CD14-positive monocyte (primary cell): ENCODE measurements around the gene BCAS1. TPM values are rescaled to one million over a fixed set of nuclear protein-coding genes. Genes with fewer than 3 reads are reported as not detected.
A peak's percentile ranks its signal among the peaks of the same experiment; 100 is the strongest.

ENCODE experiments used
- DNase-seq, 3 donors: peaks; one replicate each; pipeline ENCODE4 v3.0.0-alpha.2; 2011 to 2022
- H2AFZ ChIP-seq: 2 replicates; pipeline ENCODE4 v1.6.0; 2012; ENCODE audit warnings: mild to moderate bottlenecking, low read depth, low read length, inconsistent platforms; ENCODE audit not compliant: insufficient read depth, poor library complexity, severe bottlenecking
- H3K27ac ChIP-seq, 2 donors: 1 replicate in 1 of 2; 2 replicates in 1 of 2; pipeline ENCODE4 v1.5.1; 2012 to 2013; ENCODE audit warnings: low read length in 2 of 2, control low read depth in 1 of 2, inconsistent platforms in 1 of 2, low read depth in 1 of 2, mild to moderate bottlenecking in 1 of 2
- H3K27me3 ChIP-seq, 2 donors: one replicate each; pipeline versions ENCODE4 v1.6.0 to v1.6.1; 2011 to 2013; ENCODE audit warnings: low read length in 2 of 2; ENCODE audit not compliant: control insufficient read depth in 2 of 2, insufficient read depth in 2 of 2
- H3K36me3 ChIP-seq, 2 donors: replicated peaks in 1 of 2; 1 replicate in 1 of 2; 2 replicates in 1 of 2; pipeline versions ENCODE4 v1.5.1 to v1.6.1; 2012 to 2013; ENCODE audit warnings: low read length in 2 of 2, control low read depth in 1 of 2, inconsistent platforms in 1 of 2, mild to moderate bottlenecking in 1 of 2; ENCODE audit not compliant: insufficient read depth in 2 of 2, control insufficient read depth in 1 of 2
- H3K4me1 ChIP-seq, 2 donors: 1 replicate in 1 of 2; 2 replicates in 1 of 2; pipeline versions ENCODE4 v1.5.1 to v1.6.1; 2012 to 2013; ENCODE audit warnings: low read length in 2 of 2, control low read depth in 1 of 2, inconsistent platforms in 1 of 2, mild to moderate bottlenecking in 1 of 2, moderate library complexity in 1 of 2; ENCODE audit not compliant: insufficient read depth in 2 of 2, control insufficient read depth in 1 of 2
- H3K4me2 ChIP-seq: replicated peaks from 2 replicates; pipeline ENCODE3; 2012; ENCODE audit warnings: low read length, moderate library complexity, mild to moderate bottlenecking; ENCODE audit not compliant: poor library complexity, severe bottlenecking; ENCODE audit errors: extremely low read depth
- H3K4me3 ChIP-seq, 3 experiments: fragments of 200-600 bp in 1 of 3; sonication (generic) in 1 of 3; replicated peaks in 1 of 3; 1 replicate in 2 of 3; 2 replicates in 1 of 3; pipeline ENCODE4 v1.5.1; 2011 to 2013; ENCODE audit warnings: low read length in 3 of 3, mild to moderate bottlenecking in 3 of 3, control low read depth in 2 of 3, low read depth in 2 of 3, inconsistent platforms in 1 of 3, moderate library complexity in 1 of 3
- H3K79me2 ChIP-seq: 2 replicates; pipeline ENCODE4 v1.6.0; 2012; ENCODE audit warnings: mild to moderate bottlenecking, control low read depth, inconsistent platforms, low read length, moderate library complexity; ENCODE audit not compliant: insufficient read depth
- H3K9ac ChIP-seq: 2 replicates; pipeline ENCODE4 v1.6.0; 2017; ENCODE audit warnings: low read length, mild to moderate bottlenecking; ENCODE audit not compliant: insufficient read depth, poor library complexity, severe bottlenecking
- H3K9me3 ChIP-seq, 2 donors: replicated peaks in 1 of 2; 1 replicate in 1 of 2; 2 replicates in 1 of 2; pipeline versions ENCODE4 v1.5.1 to v1.6.1; 2012 to 2013; ENCODE audit warnings: low read length in 2 of 2, control low read depth in 1 of 2; ENCODE audit not compliant: control insufficient read depth in 1 of 2, insufficient read depth in 1 of 2
- H4K20me1 ChIP-seq: 2 replicates; pipeline ENCODE4 v1.6.0; 2012; ENCODE audit warnings: mild to moderate bottlenecking, low read length, control low read depth, moderate library complexity; ENCODE audit not compliant: insufficient read depth
- H3K27ac Mint-ChIP-seq, 7 donors: one replicate each; pipeline ENCODE4 v1.8.0; 2020; ENCODE audit warnings: mild to moderate bottlenecking in 7 of 7, mixed read lengths in 7 of 7, moderate library complexity in 6 of 7, inconsistent platforms in 2 of 7
- H3K27me3 Mint-ChIP-seq, 3 donors: one replicate each; pipeline ENCODE4 v1.8.0; 2021 to 2022; ENCODE audit warnings: low read depth in 3 of 3, mild to moderate bottlenecking in 3 of 3, mixed read lengths in 3 of 3, moderate library complexity in 3 of 3, inconsistent platforms in 1 of 3
- H3K36me3 Mint-ChIP-seq, 2 donors: one replicate each; pipeline ENCODE4 v1.8.0; 2020; ENCODE audit warnings: mixed read lengths in 2 of 2, inconsistent platforms in 1 of 2, mild to moderate bottlenecking in 1 of 2
- H3K4me1 Mint-ChIP-seq: one replicate; pipeline ENCODE4 v1.8.0; 2020; ENCODE audit warnings: mild to moderate bottlenecking, mixed read lengths
- H3K4me3 Mint-ChIP-seq, 2 donors: one replicate each; pipeline ENCODE4 v1.8.0; 2020; ENCODE audit warnings: mild to moderate bottlenecking in 2 of 2, mixed read lengths in 2 of 2, moderate library complexity in 1 of 2
- H3K9me3 Mint-ChIP-seq, 7 donors: one replicate each; pipeline ENCODE4 v1.8.0; 2020 to 2022; ENCODE audit warnings: mixed read lengths in 7 of 7, mild to moderate bottlenecking in 6 of 7, moderate library complexity in 6 of 7, inconsistent platforms in 2 of 7
- WGBS: methylation state at CpG from one replicate; pipeline ENCODE4 v1.1.5; 2013; ENCODE audit warnings: missing lambda C conversion rate; ENCODE audit not compliant: insufficient coverage; 5-methylcytosine and 5-hydroxymethylcytosine counted together
- intact Hi-C, 2 donors: fragments of 100-400 bp; cut with micrococcal nuclease; formaldehyde crosslinking; loops; one replicate each; pipeline versions ENCODE4 v1.15.0 to v1.15.1; 2023
- polyA plus RNA-seq, 3 donors: library from polyadenylated mRNA; depleted of rRNA in 1 of 3; unstranded in 2 of 3; stranded (reverse) in 1 of 3; fragments of 300-500 nt in 2 of 3; fragments of >200 nt in 1 of 3; fragmentation: Illumina TruSeq in 2 of 3; gene quantifications; 1 replicate in 2 of 3; 2 replicates in 1 of 3; pipeline ENCODE4 v1.2.3, GENCODE V29; 2012 to 2021
- TF ChIP-seq, protein P1 (sequence below): fragments of 200-600 bp; IDR thresholded peaks from one replicate; pipeline ENCODE4 v1.8.0; 2022; ENCODE audit warnings: antibody characterized with exemption, mild to moderate bottlenecking

BCAS1 gene
- polyA plus RNA-seq, 3 donors, result 0.01 to 0.02 TPM; not detected in 1

DNA sequence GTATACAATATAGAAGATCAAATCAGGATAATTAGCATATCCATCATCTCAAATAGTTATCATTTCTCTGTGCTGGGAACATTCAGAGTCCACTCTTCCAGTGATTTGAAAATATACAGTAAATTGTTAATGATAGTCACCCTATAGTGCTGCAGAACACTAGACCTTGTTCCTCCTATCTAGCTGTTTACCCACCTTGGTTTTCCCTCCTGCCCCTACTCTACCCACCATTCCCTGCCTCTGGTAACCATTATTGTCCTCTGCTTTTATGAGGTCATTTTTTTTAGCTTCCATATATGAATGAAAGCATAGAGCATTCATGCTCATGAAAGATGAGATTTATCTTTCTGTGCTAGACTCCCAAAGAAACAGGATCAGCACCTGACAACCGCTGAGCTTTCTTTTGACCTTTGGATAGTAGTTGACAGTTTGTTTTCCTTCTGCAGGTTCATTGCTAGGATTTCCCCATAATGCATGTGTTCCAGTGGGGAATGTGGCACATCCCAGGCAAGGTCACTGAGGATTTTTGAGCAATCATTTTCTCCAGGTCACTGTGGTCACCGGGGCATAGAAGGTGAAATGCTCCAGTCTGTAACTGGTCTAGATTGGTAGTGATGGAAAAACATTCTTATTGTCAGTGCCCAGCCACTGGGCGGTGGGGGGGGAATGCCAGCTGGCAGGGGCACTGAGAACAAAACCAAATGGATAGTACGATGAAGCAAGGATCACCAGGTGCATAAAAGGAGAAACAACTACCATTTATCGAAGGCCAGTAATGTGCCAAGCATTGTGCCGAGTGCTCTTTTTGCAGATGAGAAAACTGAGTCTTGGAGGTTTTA, 33.6 kb upstream of the BCAS1 start:
- H3K79me2 ChIP-seq, result no peaks in the 10 kb centered on the region
- 99% methylated on average over 5 of the region's 6 CpGs for WGBS
- H3K4me3 Mint-ChIP-seq, result no peak overlapping the region
- no peaks in the 10 kb centered on the region for H3K36me3 Mint-ChIP-seq
- H3K4me1 Mint-ChIP-seq, result peaks cover 5% of the 10 kb centered on the region
- no peak overlapping the region for H3K4me3 ChIP-seq
- H3K27ac ChIP-seq, result no peak overlapping the region
- H2AFZ ChIP-seq, result no peak overlapping the region
- H3K36me3 ChIP-seq, result no peaks in the 10 kb centered on the region
- H3K27me3 ChIP-seq, result no peaks in the 10 kb centered on the region
- peaks cover 0 to 7% (median 0%) of the 10 kb centered on the region in 3 donors for H3K27me3 Mint-ChIP-seq
- peaks cover 0 to under 1% of the 10 kb centered on the region in 2 donors for H3K4me1 ChIP-seq
- H4K20me1 ChIP-seq, result no peaks in the 10 kb centered on the region
- no peak overlapping the region for H3K27ac Mint-ChIP-seq
- no peak for DNase-seq
- intact Hi-C loops, result no loop called here
- no peaks in the 10 kb centered on the region for H3K9me3 ChIP-seq
- TF ChIP-seq, protein P1, sequence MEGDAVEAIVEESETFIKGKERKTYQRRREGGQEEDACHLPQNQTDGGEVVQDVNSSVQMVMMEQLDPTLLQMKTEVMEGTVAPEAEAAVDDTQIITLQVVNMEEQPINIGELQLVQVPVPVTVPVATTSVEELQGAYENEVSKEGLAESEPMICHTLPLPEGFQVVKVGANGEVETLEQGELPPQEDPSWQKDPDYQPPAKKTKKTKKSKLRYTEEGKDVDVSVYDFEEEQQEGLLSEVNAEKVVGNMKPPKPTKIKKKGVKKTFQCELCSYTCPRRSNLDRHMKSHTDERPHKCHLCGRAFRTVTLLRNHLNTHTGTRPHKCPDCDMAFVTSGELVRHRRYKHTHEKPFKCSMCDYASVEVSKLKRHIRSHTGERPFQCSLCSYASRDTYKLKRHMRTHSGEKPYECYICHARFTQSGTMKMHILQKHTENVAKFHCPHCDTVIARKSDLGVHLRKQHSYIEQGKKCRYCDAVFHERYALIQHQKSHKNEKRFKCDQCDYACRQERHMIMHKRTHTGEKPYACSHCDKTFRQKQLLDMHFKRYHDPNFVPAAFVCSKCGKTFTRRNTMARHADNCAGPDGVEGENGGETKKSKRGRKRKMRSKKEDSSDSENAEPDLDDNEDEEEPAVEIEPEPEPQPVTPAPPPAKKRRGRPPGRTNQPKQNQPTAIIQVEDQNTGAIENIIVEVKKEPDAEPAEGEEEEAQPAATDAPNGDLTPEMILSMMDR, result peak; percentile 62
- H3K9me3 Mint-ChIP-seq, result no peaks in the 10 kb centered on the region
- no peak overlapping the region for H3K4me2 ChIP-seq
- H3K9ac ChIP-seq, result no peak overlapping the region

DNA sequence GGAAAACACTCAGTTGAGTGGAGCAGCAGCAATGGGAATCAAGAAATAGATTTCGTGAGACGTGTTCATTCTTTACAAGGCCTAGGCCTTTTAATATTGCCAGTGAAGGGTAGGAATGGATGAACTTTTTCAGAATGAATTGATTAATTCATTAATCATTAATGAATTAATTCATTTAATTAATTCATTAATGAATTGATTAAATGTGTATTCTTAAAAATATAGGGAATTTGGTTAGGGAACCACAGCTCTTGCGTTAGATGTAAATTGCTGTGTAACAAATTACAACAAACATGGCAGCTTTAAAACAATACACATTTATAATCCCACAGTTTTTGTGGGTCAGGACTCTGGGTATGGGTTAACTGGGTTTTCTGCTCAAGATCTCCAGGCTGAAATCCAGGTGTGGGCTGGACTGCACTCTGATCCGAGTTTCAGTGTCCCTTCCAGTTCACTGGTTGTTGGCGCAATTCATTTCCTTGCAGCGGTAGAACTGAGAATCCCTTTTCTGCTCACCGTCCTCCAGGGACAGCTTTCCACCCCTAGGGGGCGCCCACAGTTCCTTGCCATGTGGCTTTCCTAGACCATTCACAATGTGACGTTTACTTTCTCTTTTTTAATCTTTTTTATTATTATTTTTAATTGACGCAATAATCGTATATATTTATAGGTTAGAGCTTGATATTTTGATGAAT, 32.8 kb upstream of the BCAS1 start:
- Mint-ChIP-seq H3K27ac (no peak overlapping the region), H3K4me1 (peaks cover 13% of the 10 kb centered on the region), H3K4me3 (no peak overlapping the region), H3K27me3 (peaks cover 0 to 7% (median 0%) of the 10 kb centered on the region in 3 donors), H3K36me3 (no peaks in the 10 kb centered on the region), H3K9me3 (no peaks in the 10 kb centered on the region)
- Histone ChIP-seq H3K36me3 (no peaks in the 10 kb centered on the region), H3K27me3 (no peaks in the 10 kb centered on the region), H3K4me2 (no peak overlapping the region), H3K27ac (no peak overlapping the region), H3K4me3 (no peak overlapping the region), H3K9ac (no peak overlapping the region), H3K4me1 (peaks cover 3 to 8% of the 10 kb centered on the region in 2 donors), H4K20me1 (no peaks in the 10 kb centered on the region), H2AFZ (peak overlapping the region; percentile 52), H3K9me3 (no peaks in the 10 kb centered on the region), H3K79me2 (no peaks in the 10 kb centered on the region)
- intact Hi-C loops, result no loop called here
- peak; percentile 62 to 74 (median 73) for DNase-seq
- TF ChIP-seq, protein P1, result peak; percentile 94
- WGBS, result 14% methylated on average over 3 of the region's 11 CpGs
